Smooth muscle cell (in vitro differentiated cells): ENCODE results near the gene EFCAB12. TPM values are rescaled to one million over a fixed set of nuclear protein-coding genes. Genes with fewer than 3 reads are reported as not detected.

Experiments used
- DNase-seq: peaks from one replicate; lab custom pipeline; 2025; ENCODE audit not compliant: unreplicated experiment; lab: John Stamatoyannopoulos, UW
- H2AFZ ChIP-seq: fragments of 200-600 bp; sonication (generic); 2 replicates; pipeline ENCODE4 v1.6.0; 2016; ENCODE audit warnings: antibody characterized with exemption, low read depth, mild to moderate bottlenecking
- H3F3A ChIP-seq: fragments of 200-600 bp; sonication (generic); 2 replicates; pipeline ENCODE4 v1.6.0; 2017; ENCODE audit warnings: antibody characterized with exemption, low read depth
- H3K27ac ChIP-seq: fragments of 200-600 bp; sonication (generic); 2 replicates; pipeline ENCODE4 v1.5.1; 2016; ENCODE audit warnings: low read depth, mild to moderate bottlenecking
- H3K27me3 ChIP-seq: fragments of 200-600 bp; sonication (generic); 2 replicates; pipeline ENCODE4 v1.6.1; 2016; ENCODE audit warnings: low read depth, mild to moderate bottlenecking
- H3K36me3 ChIP-seq: fragments of 200-600 bp; sonication (generic); 2 replicates; pipeline ENCODE4 v1.5.1; 2016; ENCODE audit warnings: low read depth
- H3K4me1 ChIP-seq: fragments of 200-600 bp; sonication (generic); 2 replicates; pipeline ENCODE4 v1.5.1; 2016; ENCODE audit warnings: low read depth
- H3K4me2 ChIP-seq: fragments of 200-600 bp; sonication (generic); 2 replicates; pipeline ENCODE4 v1.6.0; 2016; ENCODE audit warnings: mild to moderate bottlenecking
- H3K4me3 ChIP-seq: fragments of 200-600 bp; sonication (generic); 2 replicates; pipeline ENCODE4 v1.5.1; 2016; ENCODE audit warnings: mild to moderate bottlenecking
- H3K79me2 ChIP-seq: fragments of 200-600 bp; sonication (generic); 2 replicates; pipeline ENCODE4 v1.6.0; 2016; ENCODE audit warnings: low read depth, mild to moderate bottlenecking
- H3K9ac ChIP-seq: fragments of 200-600 bp; sonication (generic); 2 replicates; pipeline ENCODE4 v1.6.0; 2016; ENCODE audit warnings: low read depth
- H3K9me3 ChIP-seq: fragments of 200-600 bp; sonication (generic); replicated peaks from 2 replicates; pipeline ENCODE4 v1.5.1; 2016; ENCODE audit warnings: low read depth
- H4K20me1 ChIP-seq: fragments of 200-600 bp; sonication (generic); 2 replicates; pipeline ENCODE4 v1.6.0; 2016; ENCODE audit warnings: low read depth
- WGBS: methylation state at CpG from one replicate; pipeline ENCODE4 v1.1.7; 2016; ENCODE audit warnings: low lambda C conversion rate; 5-methylcytosine and 5-hydroxymethylcytosine counted together
- polyA plus RNA-seq: library from polyadenylated mRNA; unstranded; fragments of >200 nt; fragmentation: Nextera tagmentation; extraction: Ambion mirVana; gene quantifications from 2 replicates; pipeline ENCODE4 v1.2.1, GENCODE V29; 2016
- total RNA-seq: library from RNA; depleted of rRNA; stranded (reverse); fragments of >200 nt; gene quantifications from 2 replicates; pipeline ENCODE4 v1.2.3, GENCODE V29; 2014
- TF ChIP-seq, protein P1 (sequence below): fragments of 200-600 bp; sonication (generic); IDR thresholded peaks from 2 replicates; pipeline ENCODE4 v1.5.1; 2017; ENCODE audit warnings: borderline replicate concordance, mild to moderate bottlenecking, antibody characterized with exemption; ENCODE audit not compliant: insufficient read depth, poor library complexity, severe bottlenecking

Gene EFCAB12
- total and polyA plus RNA-seq, 2 experiments from 2014 or later: 0.09 TPM; not detected in 1

DNA sequence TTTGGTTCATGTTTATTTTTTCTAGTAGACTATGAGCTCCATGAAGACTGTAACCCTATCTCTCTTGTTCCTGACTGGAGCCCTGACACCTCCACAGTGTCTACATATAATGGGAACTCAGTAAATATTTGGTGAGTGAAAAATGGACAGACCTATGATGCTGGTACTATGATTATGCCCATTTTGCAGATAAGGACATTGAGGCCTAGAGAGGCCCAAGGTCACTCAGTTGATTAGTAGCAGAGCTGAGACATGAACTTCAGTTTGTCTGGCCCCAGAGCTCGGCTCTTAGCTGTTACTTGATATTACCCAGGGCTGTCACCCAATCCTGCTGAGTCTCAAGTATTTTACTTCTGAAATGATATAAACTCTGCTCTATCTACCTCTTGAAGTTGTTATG is 5.5 kb downstream of the EFCAB12 start:
- Histone ChIP-seq H3K27ac (no peak overlapping the region), H3K36me3 (no peaks in the 10 kb centered on the region), H3K9me3 (no peaks in the 10 kb centered on the region), H3K4me2 (no peak overlapping the region), H3K9ac (no peak overlapping the region), H4K20me1 (no peaks in the 10 kb centered on the region), H3K79me2 (no peaks in the 10 kb centered on the region), H3K27me3 (no peaks in the 10 kb centered on the region), H3K4me1 (peaks cover 4% of the 10 kb centered on the region), H2AFZ (no peak overlapping the region), H3K4me3 (no peak overlapping the region), H3F3A (no peaks in the 10 kb centered on the region)
- TF ChIP-seq, protein P1, sequence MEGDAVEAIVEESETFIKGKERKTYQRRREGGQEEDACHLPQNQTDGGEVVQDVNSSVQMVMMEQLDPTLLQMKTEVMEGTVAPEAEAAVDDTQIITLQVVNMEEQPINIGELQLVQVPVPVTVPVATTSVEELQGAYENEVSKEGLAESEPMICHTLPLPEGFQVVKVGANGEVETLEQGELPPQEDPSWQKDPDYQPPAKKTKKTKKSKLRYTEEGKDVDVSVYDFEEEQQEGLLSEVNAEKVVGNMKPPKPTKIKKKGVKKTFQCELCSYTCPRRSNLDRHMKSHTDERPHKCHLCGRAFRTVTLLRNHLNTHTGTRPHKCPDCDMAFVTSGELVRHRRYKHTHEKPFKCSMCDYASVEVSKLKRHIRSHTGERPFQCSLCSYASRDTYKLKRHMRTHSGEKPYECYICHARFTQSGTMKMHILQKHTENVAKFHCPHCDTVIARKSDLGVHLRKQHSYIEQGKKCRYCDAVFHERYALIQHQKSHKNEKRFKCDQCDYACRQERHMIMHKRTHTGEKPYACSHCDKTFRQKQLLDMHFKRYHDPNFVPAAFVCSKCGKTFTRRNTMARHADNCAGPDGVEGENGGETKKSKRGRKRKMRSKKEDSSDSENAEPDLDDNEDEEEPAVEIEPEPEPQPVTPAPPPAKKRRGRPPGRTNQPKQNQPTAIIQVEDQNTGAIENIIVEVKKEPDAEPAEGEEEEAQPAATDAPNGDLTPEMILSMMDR: no peak
- DNase-seq: no peak
- WGBS: 81% methylated on average over 1 of the region's 1 CpG

DNA sequence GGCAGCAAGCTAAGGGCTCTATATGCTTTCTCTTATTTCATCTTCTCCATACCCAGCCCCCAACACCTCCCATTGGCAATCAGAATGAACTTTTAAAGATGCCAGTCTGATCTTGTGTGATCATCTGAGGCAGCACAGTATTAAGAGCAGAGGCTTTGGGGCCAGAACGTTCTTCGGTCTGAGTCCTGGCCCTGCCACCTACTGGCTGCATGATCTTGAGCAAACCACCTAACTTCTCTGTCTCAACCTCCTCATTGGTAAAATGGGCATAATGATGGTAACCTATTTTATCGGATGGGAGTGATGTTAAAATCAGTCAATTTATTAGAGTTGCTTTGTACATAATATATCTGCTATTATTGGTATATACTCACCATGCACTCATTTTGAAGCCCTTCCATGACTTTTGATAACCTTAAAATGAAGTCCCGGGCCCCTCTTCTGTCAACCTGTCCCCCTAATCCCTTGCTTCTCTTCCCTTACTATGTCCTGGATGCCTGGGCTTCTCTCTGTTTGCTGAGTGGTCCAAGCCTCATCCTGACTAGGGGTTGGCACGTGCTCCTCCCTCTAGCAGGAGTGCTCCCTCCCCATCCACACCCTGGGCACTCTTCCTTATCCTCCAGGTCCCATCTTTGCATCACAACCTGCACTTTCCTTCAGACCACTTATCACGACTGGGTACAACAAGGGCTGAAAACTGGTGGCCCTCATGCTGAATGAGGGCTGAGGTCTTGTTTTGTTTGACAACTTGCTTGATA is 6.3 kb downstream of the EFCAB12 start:
- DNase-seq: no peak
- H3F3A ChIP-seq: peaks cover 2% of the 10 kb centered on the region
- H3K9me3 ChIP-seq: no peaks in the 10 kb centered on the region
- no peaks in the 10 kb centered on the region for H4K20me1 ChIP-seq
- H3K27me3 ChIP-seq: no peaks in the 10 kb centered on the region
- H3K4me3 ChIP-seq: no peak overlapping the region
- no peak overlapping the region for H2AFZ ChIP-seq
- 75% methylated on average over 6 of the region's 6 CpGs for WGBS
- H3K27ac ChIP-seq: no peak overlapping the region
- H3K4me2 ChIP-seq: no peak overlapping the region
- TF ChIP-seq, protein P1: no peak
- H3K79me2 ChIP-seq: no peaks in the 10 kb centered on the region
- no peaks in the 10 kb centered on the region for H3K36me3 ChIP-seq
- peaks cover 4% of the 10 kb centered on the region for H3K4me1 ChIP-seq
- H3K9ac ChIP-seq: no peak overlapping the region

DNA sequence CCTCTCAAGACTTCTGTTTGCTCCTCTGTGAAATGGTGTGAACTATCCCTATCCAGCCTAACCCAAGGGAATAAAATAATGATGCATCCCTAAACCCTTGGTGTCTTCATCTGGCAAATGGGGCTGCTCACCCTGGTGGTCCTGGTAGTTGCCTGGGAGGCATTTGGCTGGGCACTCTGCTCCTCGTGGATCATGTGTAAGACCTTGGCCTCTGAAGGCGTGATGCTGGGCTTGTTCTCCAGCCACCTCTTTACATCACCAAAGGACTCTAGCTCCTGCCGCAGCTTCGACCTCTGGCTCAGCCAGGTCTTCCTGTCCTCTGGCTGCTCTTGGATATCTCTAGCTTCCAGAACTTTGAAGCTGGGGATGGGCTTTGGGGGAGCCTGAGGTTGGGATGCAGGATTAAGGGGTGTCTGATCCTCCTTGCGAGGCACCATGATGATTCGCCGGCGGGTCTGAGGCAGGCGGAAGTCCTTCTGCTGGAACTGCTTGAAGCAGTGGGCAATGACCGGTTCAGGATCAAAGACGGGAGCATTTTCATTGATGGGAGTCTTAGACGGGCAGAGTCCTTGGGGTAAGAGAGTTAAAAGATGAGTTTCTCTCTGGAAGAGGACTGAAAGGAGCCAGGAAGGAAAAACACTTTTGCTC is 7.1 kb downstream of the EFCAB12 start:
- Histone ChIP-seq H3K27ac (no peak overlapping the region), H3K4me1 (peaks cover 4% of the 10 kb centered on the region), H4K20me1 (no peaks in the 10 kb centered on the region), H3K79me2 (no peaks in the 10 kb centered on the region), H3K4me2 (no peak overlapping the region), H3F3A (peaks cover 2% of the 10 kb centered on the region), H3K9ac (no peak overlapping the region), H3K9me3 (no peaks in the 10 kb centered on the region), H2AFZ (no peak overlapping the region), H3K27me3 (no peaks in the 10 kb centered on the region), H3K36me3 (no peaks in the 10 kb centered on the region), H3K4me3 (no peak overlapping the region)
- WGBS: 93% methylated on average over 12 of the region's 12 CpGs
- no peak for DNase-seq
- TF ChIP-seq, protein P1: no peak
